ENCODE data around the gene MAML3.

The MAML3 gene

GRCh38 chr4:139899346-139899745 is 254.6 kb downstream of the MAML3 start:
- in situ Hi-C loops (cut with MboI; ENCODE audit: low sequenced_read_pairs, unreplicated experiment), result no loop called here
- DNase-seq (ENCODE audit: low spot score), result no peak
- no peak for TF ChIP-seq CTCF (IDR thresholded peaks at IDR 0.05; ENCODE audit: borderline replicate concordance, control extremely low read depth, extremely low read depth, insufficient read depth, missing control alignments)

- peak; percentile 42 for DNase-seq (ENCODE audit: low spot score)
- TF ChIP-seq CTCF (IDR thresholded peaks at IDR 0.05; ENCODE audit: borderline replicate concordance, control extremely low read depth, extremely low read depth, insufficient read depth, missing control alignments), result no peak
- in situ Hi-C loops (cut with MboI; ENCODE audit: low sequenced_read_pairs, unreplicated experiment), result no loop called here
These were observed 255.7 kb downstream of the MAML3 start for GRCh38 chr4:139898293-139898692.

- no peak for TF ChIP-seq CTCF (IDR thresholded peaks at IDR 0.05; ENCODE audit: borderline replicate concordance, control extremely low read depth, extremely low read depth, insufficient read depth, missing control alignments)
- DNase-seq (ENCODE audit: low spot score), result no peak
- in situ Hi-C loops (cut with MboI; ENCODE audit: low sequenced_read_pairs, unreplicated experiment), result no loop called here
These were observed 257.8 kb downstream of the MAML3 start for GRCh38 chr4:139896091-139896604.

GRCh38 chr4:139893801-139894200 is 260.2 kb downstream of the MAML3 start:
- in situ Hi-C loops (cut with MboI; ENCODE audit: low sequenced_read_pairs, unreplicated experiment), result no loop called here
- no peak for TF ChIP-seq CTCF (IDR thresholded peaks at IDR 0.05; ENCODE audit: borderline replicate concordance, control extremely low read depth, extremely low read depth, insufficient read depth, missing control alignments)
- DNase-seq (ENCODE audit: low spot score), result no peak

- no peak for TF ChIP-seq CTCF (IDR thresholded peaks at IDR 0.05; ENCODE audit: borderline replicate concordance, control extremely low read depth, extremely low read depth, insufficient read depth, missing control alignments)
- DNase-seq (ENCODE audit: low spot score), result no peak
- in situ Hi-C loops (cut with MboI; ENCODE audit: low sequenced_read_pairs, unreplicated experiment), result no loop called here
These were observed 260.8 kb downstream of the MAML3 start for GRCh38 chr4:139892973-139893736.

- no peak for TF ChIP-seq CTCF (IDR thresholded peaks at IDR 0.05; ENCODE audit: borderline replicate concordance, control extremely low read depth, extremely low read depth, insufficient read depth, missing control alignments)
- in situ Hi-C loops (cut with MboI; ENCODE audit: low sequenced_read_pairs, unreplicated experiment), result no loop called here
- DNase-seq (ENCODE audit: low spot score), result no peak
These were observed 263.2 kb downstream of the MAML3 start for GRCh38 chr4:139890816-139891215.
